ENCODE data around the gene NTF3. TPM values are rescaled to one million over a fixed set of nuclear protein-coding genes. Genes with fewer than 3 reads are reported as not detected.
A peak's percentile ranks its signal among the peaks of the same experiment; 100 is the strongest.

NTF3 gene
- total and polyA plus RNA-seq, 9 donors = 3.2 to 15.9 (median 9.4) TPM

DNA sequence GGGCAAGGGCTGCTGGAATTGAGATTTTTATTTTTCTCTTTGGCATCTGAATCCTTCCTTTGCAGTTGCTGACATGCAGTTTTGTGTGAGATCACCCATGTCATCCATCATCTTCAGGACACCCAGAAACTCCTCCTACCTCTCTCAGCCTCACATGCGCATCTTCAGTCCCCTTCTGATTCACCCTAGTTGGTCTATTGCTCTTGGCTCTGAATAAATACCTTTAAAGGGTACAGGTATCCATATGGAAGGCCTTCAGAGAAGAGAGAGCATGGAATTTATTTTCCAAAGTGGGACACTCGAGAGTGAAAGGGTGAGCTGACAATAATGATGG, 41.8 kb downstream of the NTF3 start:
- Histone ChIP-seq H3K4me1 (ENCODE audit: insufficient read depth) (peaks cover 12% of the 10 kb centered on the region), H3K27ac (no peak overlapping the region), H3K36me3 (no peaks in the 10 kb centered on the region), H3K4me3 (no peak overlapping the region), H3K9me3 (no peaks in the 10 kb centered on the region), H3K27me3 (no peaks in the 10 kb centered on the region)
- intact Hi-C loops (cut with DNase I) = no loop called here
- no peak for DNase-seq
- no peak for TF ChIP-seq CTCF (IDR thresholded peaks at IDR 0.05)
- TF ChIP-seq POLR2A (IDR thresholded peaks at IDR 0.05) = no peak
- TF ChIP-seq EP300 (IDR thresholded peaks at IDR 0.05) = no peak
- whole genome bisulfite sequencing, 3 donors = 94 to 96% (median 96%) methylated on average over 2 of the region's 2 CpGs

- Histone ChIP-seq H3K4me3 (no peak overlapping the region), H3K36me3 (no peaks in the 10 kb centered on the region), H3K27ac (no peak overlapping the region), H3K27me3 (no peaks in the 10 kb centered on the region), H3K9me3 (no peaks in the 10 kb centered on the region), H3K4me1 (ENCODE audit: insufficient read depth) (peaks cover 14% of the 10 kb centered on the region)
- TF ChIP-seq POLR2A (IDR thresholded peaks at IDR 0.05) = no peak
- TF ChIP-seq EP300 (IDR thresholded peaks at IDR 0.05) = no peak
- no peak for DNase-seq
- intact Hi-C loops (cut with DNase I) = no loop called here
- 92 to 95% (median 94%) methylated on average over 6 of the region's 6 CpGs for WGBS, 3 donors
Measured at GRCh38 chr12:5476356-5476755, 44.4 kb downstream of the NTF3 start.

DNA sequence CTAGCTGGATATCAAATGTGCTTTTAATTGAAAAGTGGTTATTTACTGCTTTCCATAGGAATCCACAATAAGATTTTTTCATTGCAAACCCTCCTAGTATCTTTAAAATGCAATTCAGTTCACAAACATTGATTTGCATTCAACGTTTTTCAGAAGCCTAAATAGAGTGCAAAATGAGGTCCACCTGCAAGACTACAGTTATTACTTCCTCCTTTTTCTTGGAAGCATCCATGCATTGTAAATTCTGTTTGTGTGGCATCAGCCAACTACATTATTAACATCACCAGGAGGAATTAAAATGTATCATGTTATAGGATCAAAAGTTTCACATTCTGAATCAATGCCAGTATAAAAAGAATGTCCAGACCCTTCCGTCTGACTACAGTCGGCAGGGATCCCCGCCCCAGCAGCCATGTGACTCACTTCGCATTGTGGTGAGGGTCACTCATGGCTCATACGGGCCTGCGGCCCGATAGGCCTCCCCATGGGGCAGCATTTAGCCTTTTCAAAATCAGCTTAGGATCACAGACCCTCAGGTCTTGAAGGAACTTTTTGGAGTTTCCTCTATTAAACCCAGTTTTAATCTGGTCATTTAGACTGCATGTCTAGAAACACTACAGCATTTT, 46.3 kb downstream of the NTF3 start:
- TF ChIP-seq EP300 (IDR thresholded peaks at IDR 0.05) = no peak
- TF ChIP-seq CTCF (IDR thresholded peaks at IDR 0.05) = no peak
- TF ChIP-seq POLR2A (IDR thresholded peaks at IDR 0.05) = no peak
- no peak for DNase-seq
- intact Hi-C loops (cut with DNase I) = no loop called here
- Histone ChIP-seq H3K27ac (no peak overlapping the region), H3K9me3 (no peaks in the 10 kb centered on the region), H3K4me1 (ENCODE audit: insufficient read depth) (peaks cover 11% of the 10 kb centered on the region), H3K36me3 (no peaks in the 10 kb centered on the region), H3K27me3 (no peaks in the 10 kb centered on the region), H3K4me3 (no peak overlapping the region)
- WGBS, 3 donors = 73 to 79% (median 77%) methylated on average over 8 of the region's 8 CpGs

GRCh38 chr12:5479761-5480160, 47.9 kb downstream of the NTF3 start:
- no peaks in the 10 kb centered on the region for H3K36me3 ChIP-seq
- no peak for TF ChIP-seq POLR2A (IDR thresholded peaks at IDR 0.05)
- TF ChIP-seq CTCF (IDR thresholded peaks at IDR 0.05) = no peak
- no peak for TF ChIP-seq EP300 (IDR thresholded peaks at IDR 0.05)
- 61 to 79% (median 71%) methylated on average over 3 of the region's 3 CpGs for WGBS, 3 donors
- H3K9me3 ChIP-seq = no peaks in the 10 kb centered on the region
- no peak for DNase-seq
- no peaks in the 10 kb centered on the region for H3K27me3 ChIP-seq
- H3K27ac ChIP-seq = no peak overlapping the region
- peaks cover 12% of the 10 kb centered on the region for H3K4me1 ChIP-seq (ENCODE audit: insufficient read depth)
- intact Hi-C loops (cut with DNase I) = no loop called here
- H3K4me3 ChIP-seq = no peak overlapping the region

GRCh38 chr12:5480218-5480937, 48.5 kb downstream of the NTF3 start:
- H3K36me3 ChIP-seq = no peaks in the 10 kb centered on the region
- 17 to 32% (median 21%) methylated on average over 21 of the region's 21 CpGs for WGBS, 3 donors
- peak in 1 of 5 donors; percentile 44 for DNase-seq
- H3K9me3 ChIP-seq = no peaks in the 10 kb centered on the region
- H3K4me3 ChIP-seq = no peak overlapping the region
- TF ChIP-seq POLR2A (IDR thresholded peaks at IDR 0.05) (no peak), CTCF (IDR thresholded peaks at IDR 0.05) (no peak), EP300 (IDR thresholded peaks at IDR 0.05) (no peak)
- H3K27me3 ChIP-seq = no peaks in the 10 kb centered on the region
- intact Hi-C loops (cut with DNase I) = no loop called here
- peak overlapping the region in 1 of 2 donors; percentile 63 for H3K27ac ChIP-seq
- H3K4me1 ChIP-seq (ENCODE audit: insufficient read depth) = peaks cover 16% of the 10 kb centered on the region
